K562 (cell line): ENCODE data around the gene ZNHIT3. TPM values are rescaled to one million over a fixed set of nuclear protein-coding genes. Genes with fewer than 3 reads are reported as not detected.
A peak's percentile ranks its signal among the peaks of the same experiment; 100 is the strongest.

Experiments
- AFF1 ChIP-seq, 2 experiments: fragments of 450-650 bp; IDR thresholded peaks; 2 replicates each; pipeline ENCODE4 v1.6.1; 2018; ENCODE audit warnings: mild to moderate bottlenecking in 2 of 2, low read depth in 1 of 2; ENCODE audit not compliant: partially characterized antibody in 2 of 2
- FIP1L1 ChIP-seq: fragments of 200-400 bp; formaldehyde crosslinking; IDR thresholded peaks from 2 replicates; pipeline ENCODE4 v1.6.1; 2018; ENCODE audit warnings: mild to moderate bottlenecking, low read depth, low read length; ENCODE audit not compliant: poor library complexity, severe bottlenecking
- HIVEP1 ChIP-seq: fragments of 250-450 bp; sonication (Bioruptor Pico); IDR thresholded peaks from 2 replicates; pipeline ENCODE4 v1.4.0; 2020; ENCODE audit warnings: mild to moderate bottlenecking
- HMGXB4 ChIP-seq: sonication (generic); formaldehyde crosslinking; IDR thresholded peaks from 2 replicates; pipeline ENCODE4 v1.8.1; 2023; ENCODE audit warnings: mild to moderate bottlenecking, missing genetic modification reagents
- LCOR ChIP-seq: sonication (generic); formaldehyde crosslinking; IDR thresholded peaks from 2 replicates; pipeline ENCODE4 v1.8.0; 2022; ENCODE audit warnings: mild to moderate bottlenecking, missing genetic modification reagents
- PKNOX1 ChIP-seq: fragments of 450-650 bp; IDR thresholded peaks from 2 replicates; pipeline ENCODE4 v1.6.1; 2016
- PURB ChIP-seq: sonication (generic); formaldehyde crosslinking; IDR thresholded peaks from 2 replicates; pipeline ENCODE4 v1.9.0; 2021; ENCODE audit warnings: low read depth, mild to moderate bottlenecking, missing genetic modification reagents
- ZBTB49 ChIP-seq: sonication (generic); formaldehyde crosslinking; IDR thresholded peaks from 2 replicates; pipeline ENCODE4 v1.8.0; 2022; ENCODE audit warnings: missing genetic modification reagents, mild to moderate bottlenecking, borderline replicate concordance
- ZNF165 ChIP-seq: fragments of 250-450 bp; sonication (Bioruptor Pico); IDR thresholded peaks from 2 replicates; pipeline ENCODE4 v1.4.0; 2020; ENCODE audit warnings: borderline replicate concordance
- ZNF561 ChIP-seq: fragments of 450-650 bp; formaldehyde crosslinking; conservative IDR thresholded peaks from 2 replicates; pipeline ENCODE4 v1.4.0; 2020; ENCODE audit warnings: mild to moderate bottlenecking, moderate library complexity
- polyA plus RNA-seq, 8 experiments: library from polyadenylated mRNA; depleted of rRNA in 4 of 8; stranded (reverse) in 5 of 8; unstranded in 3 of 8; fragments of >200 nt; fragmentation: Nextera tagmentation in 2 of 8; fragmentation: Illumina TruSeq in 1 of 8; extraction: Ambion mirVana in 2 of 8; extraction: Trizol in 1 of 8; gene quantifications; 2 replicates each; pipeline versions ENCODE4 v1.2.1 to v1.2.3, GENCODE V29; 2011 to 2014; ENCODE audit warnings: inconsistent platforms in 1 of 8, missing spikeins in 1 of 8
- total RNA-seq, 7 experiments: library from RNA; depleted of rRNA in 6 of 7; stranded (reverse); fragments of >200 nt in 6 of 7; fragmentation: Illumina TruSeq in 2 of 7; extraction: Trizol in 2 of 7; gene quantifications; 2 replicates each; pipeline versions ENCODE4 v1.2.1 to v1.2.3, GENCODE V29; 2011 to 2021; ENCODE audit warnings: low replicate concordance in 1 of 7

The ZNHIT3 gene
- total and polyA plus RNA-seq, 9 of the 15 experiments (the other 6 are each of a cell fraction or from before 2014, with no cell fraction given): 45.0 to 300 (median 88.4) TPM

GRCh38 chr17:36463916-36464764 lies 22.3 kb upstream of the ZNHIT3 start (continued):
- TF ChIP-seq AFF1 (IDR thresholded peaks at IDR 0.05; ENCODE audit: low read depth in 1 of 2, partially characterized antibody in 2 of 2): peak in 1 of 2 experiments; percentile 78
- no peak for TF ChIP-seq PURB (CRISPR knock-in tag)
- no peak for TF ChIP-seq ZNF165 (CRISPR knock-in tag)
- no peak for TF ChIP-seq ZBTB49 (CRISPR knock-in tag)
- TF ChIP-seq PKNOX1: peak; percentile 62; the same call in 1 of the 2 replicates
- no peak for TF ChIP-seq ZNF561 (CRISPR knock-in tag)
- TF ChIP-seq HIVEP1 (CRISPR knock-in tag): no peak
- TF ChIP-seq LCOR: no peak
- TF ChIP-seq HMGXB4 (CRISPR knock-in tag): no peak
- peak; percentile 32 for TF ChIP-seq FIP1L1
